Astrocyte (in vitro differentiated cells and primary cell): Measurements from ENCODE around the gene GPR179.

Source experiments
- EZH2 ChIP-seq: IDR thresholded peaks from 2 replicates; pipeline ENCODE4 v1.6.1; 2012; ENCODE audit warnings: mild to moderate bottlenecking, low read length, inconsistent platforms; ENCODE audit not compliant: insufficient read depth
- TF ChIP-seq, protein P1 (sequence below): IDR thresholded peaks from 2 replicates; pipeline ENCODE4 v1.5.1; 2011; ENCODE audit warnings: low read depth, mild to moderate bottlenecking, inconsistent platforms, low read length, moderate library complexity; ENCODE audit not compliant: insufficient read depth

DNA sequence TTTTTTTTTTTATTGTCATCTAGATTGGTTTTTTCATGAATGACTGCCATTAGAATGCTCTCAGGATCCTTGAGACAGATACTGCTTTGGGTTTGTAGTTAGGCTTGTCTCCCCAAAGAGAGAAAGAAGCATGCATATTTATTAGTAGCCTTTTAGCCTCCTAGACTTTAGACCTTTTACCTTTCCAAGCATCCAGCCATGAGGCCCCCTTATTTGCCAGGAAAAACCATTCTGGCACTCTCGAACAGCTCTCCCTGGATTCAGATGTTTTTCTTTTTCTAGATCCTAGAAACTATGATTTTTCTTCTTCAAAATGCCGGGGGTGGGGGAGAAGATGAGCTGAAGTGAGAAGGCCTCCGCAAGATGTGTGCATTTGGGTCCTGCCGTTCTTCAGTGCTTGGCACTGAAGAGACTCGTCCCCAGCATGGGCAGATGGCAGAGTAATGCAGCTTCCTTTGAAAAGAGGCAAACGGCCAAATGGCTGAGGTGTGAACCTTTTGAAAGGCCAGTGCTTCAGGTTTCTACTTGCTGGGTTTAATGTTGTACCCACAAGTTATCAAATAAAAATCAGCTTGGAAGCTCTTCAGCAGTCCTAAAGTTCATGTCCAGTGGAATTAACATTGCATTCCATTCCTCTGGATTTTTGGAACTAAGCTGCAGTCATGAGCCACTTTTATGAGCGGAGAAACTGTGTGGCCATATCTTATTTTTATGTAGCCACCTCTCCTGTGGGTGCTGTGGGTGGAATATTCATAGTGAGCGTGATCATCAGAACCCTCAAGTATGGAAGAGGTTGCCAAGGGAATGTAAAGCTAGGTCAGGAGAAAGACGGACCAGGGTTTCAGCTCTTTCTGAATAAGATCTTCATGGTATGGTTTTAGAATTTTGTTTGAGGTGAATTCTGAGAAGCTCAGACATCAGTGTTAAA, 15.1 kb upstream of the GPR179 start:
- TF ChIP-seq, protein P1, sequence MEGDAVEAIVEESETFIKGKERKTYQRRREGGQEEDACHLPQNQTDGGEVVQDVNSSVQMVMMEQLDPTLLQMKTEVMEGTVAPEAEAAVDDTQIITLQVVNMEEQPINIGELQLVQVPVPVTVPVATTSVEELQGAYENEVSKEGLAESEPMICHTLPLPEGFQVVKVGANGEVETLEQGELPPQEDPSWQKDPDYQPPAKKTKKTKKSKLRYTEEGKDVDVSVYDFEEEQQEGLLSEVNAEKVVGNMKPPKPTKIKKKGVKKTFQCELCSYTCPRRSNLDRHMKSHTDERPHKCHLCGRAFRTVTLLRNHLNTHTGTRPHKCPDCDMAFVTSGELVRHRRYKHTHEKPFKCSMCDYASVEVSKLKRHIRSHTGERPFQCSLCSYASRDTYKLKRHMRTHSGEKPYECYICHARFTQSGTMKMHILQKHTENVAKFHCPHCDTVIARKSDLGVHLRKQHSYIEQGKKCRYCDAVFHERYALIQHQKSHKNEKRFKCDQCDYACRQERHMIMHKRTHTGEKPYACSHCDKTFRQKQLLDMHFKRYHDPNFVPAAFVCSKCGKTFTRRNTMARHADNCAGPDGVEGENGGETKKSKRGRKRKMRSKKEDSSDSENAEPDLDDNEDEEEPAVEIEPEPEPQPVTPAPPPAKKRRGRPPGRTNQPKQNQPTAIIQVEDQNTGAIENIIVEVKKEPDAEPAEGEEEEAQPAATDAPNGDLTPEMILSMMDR = no peak
- TF ChIP-seq EZH2 = no peak
